ENCODE measurements around the gene SEC14L5.
"Not testable (repeated sequence)": the region's sequence is repeated elsewhere in the genome, so short reads cannot be mapped to it uniquely, and the experiment has no call there.

SEC14L5 gene

GRCh38 chr16:4966736-4967453 is 8.8 kb downstream of the SEC14L5 start:
- DNase-seq (ENCODE audit: low read depth in 2 of 2): no peak
- H3K4me3 ChIP-seq (replicated peaks in 1 of 2; ENCODE audit: low read depth in 2 of 2, low read length in 2 of 2): no peak overlapping the region
- no peak for TF ChIP-seq CTCF (IDR thresholded peaks at IDR 0.05; ENCODE audit: low read depth, low read length)

GRCh38 chr16:4968278-4968677 is 10.1 kb downstream of the SEC14L5 start:
- H3K4me3 ChIP-seq (replicated peaks in 1 of 2; ENCODE audit: low read depth in 2 of 2, low read length in 2 of 2): not testable (repeated sequence)

GRCh38 chr16:4968879-4969483 is 10.9 kb downstream of the SEC14L5 start:
- TF ChIP-seq CTCF (IDR thresholded peaks at IDR 0.05; ENCODE audit: low read depth, low read length): no peak
- no peak for DNase-seq (ENCODE audit: low read depth in 2 of 2)
- no peak overlapping the region for H3K4me3 ChIP-seq (replicated peaks in 1 of 2; ENCODE audit: low read depth in 2 of 2, low read length in 2 of 2)

More at GRCh38 chr16:4968278-4968677, 10.1 kb downstream of the SEC14L5 start:
- not testable (repeated sequence) for DNase-seq (ENCODE audit: low read depth in 2 of 2)

- no peak overlapping the region for H3K4me3 ChIP-seq (replicated peaks in 1 of 2; ENCODE audit: low read depth in 2 of 2, low read length in 2 of 2)
- no peak for TF ChIP-seq CTCF (IDR thresholded peaks at IDR 0.05; ENCODE audit: low read depth, low read length)
- no peak for DNase-seq (ENCODE audit: low read depth in 2 of 2)
Observed at GRCh38 chr16:4970010-4970409, 11.9 kb downstream of the SEC14L5 start.

- no peak for TF ChIP-seq CTCF (IDR thresholded peaks at IDR 0.05; ENCODE audit: low read depth, low read length)
- no peak overlapping the region for H3K4me3 ChIP-seq (replicated peaks in 1 of 2; ENCODE audit: low read depth in 2 of 2, low read length in 2 of 2)
- DNase-seq (ENCODE audit: low read depth in 2 of 2): no peak
Observed at GRCh38 chr16:4972938-4973587, 14.9 kb downstream of the SEC14L5 start.

GRCh38 chr16:4976079-4976478 is 17.9 kb downstream of the SEC14L5 start:
- no peak for TF ChIP-seq CTCF (IDR thresholded peaks at IDR 0.05; ENCODE audit: low read depth, low read length)
- H3K4me3 ChIP-seq (replicated peaks in 1 of 2; ENCODE audit: low read depth in 2 of 2, low read length in 2 of 2): no peak overlapping the region
- no peak for DNase-seq (ENCODE audit: low read depth in 2 of 2)

GRCh38 chr16:4976611-4977145 is 18.5 kb downstream of the SEC14L5 start:
- H3K4me3 ChIP-seq (replicated peaks in 1 of 2; ENCODE audit: low read depth in 2 of 2, low read length in 2 of 2): no peak overlapping the region
- no peak for TF ChIP-seq CTCF (IDR thresholded peaks at IDR 0.05; ENCODE audit: low read depth, low read length)
- no peak for DNase-seq (ENCODE audit: low read depth in 2 of 2)
